GM23338 (cell line): Measurements from ENCODE around the gene SP8. TPM values are rescaled to one million over a fixed set of nuclear protein-coding genes. Genes with fewer than 3 reads are reported as not detected.

Source experiments
- ATAC-seq: fragments of 200-7000 bp; cut with Tn5 transposase; 3 replicates; pipeline ENCODE4 v1.9.1; 2020
- DNase-seq: peaks from one replicate; pipeline ENCODE4 v3.0.0-alpha.2; 2015; ENCODE audit warnings: low spot score
- H2AFZ ChIP-seq: fragments of 200-600 bp; sonication (generic); 2 replicates; pipeline ENCODE4 v1.8.0; 2016; ENCODE audit warnings: antibody characterized with exemption, mild to moderate bottlenecking, moderate library complexity
- H3F3A ChIP-seq: fragments of 200-600 bp; sonication (generic); replicated peaks from 2 replicates; pipeline ENCODE4 v1.8.0; 2017; ENCODE audit warnings: antibody characterized with exemption, mixed run types, low read depth
- H3K27ac ChIP-seq: fragments of 200-600 bp; sonication (generic); 2 replicates; pipeline ENCODE4 v1.6.1; 2016; ENCODE audit warnings: low read depth
- H3K27me3 ChIP-seq: fragments of 200-600 bp; sonication (generic); 2 replicates; pipeline ENCODE4 v1.8.0; 2016; ENCODE audit warnings: mild to moderate bottlenecking, mixed run types, moderate library complexity; ENCODE audit not compliant: insufficient read depth
- H3K36me3 ChIP-seq: fragments of 200-600 bp; sonication (generic); 2 replicates; pipeline ENCODE4 v1.8.0; 2016; ENCODE audit warnings: mild to moderate bottlenecking; ENCODE audit not compliant: insufficient read depth
- H3K4me1 ChIP-seq: fragments of 200-600 bp; sonication (generic); 2 replicates; pipeline ENCODE4 v1.8.0; 2016; ENCODE audit warnings: mild to moderate bottlenecking, moderate library complexity; ENCODE audit not compliant: insufficient read depth
- H3K4me2 ChIP-seq: fragments of 200-600 bp; sonication (generic); 2 replicates; pipeline ENCODE4 v1.7.1; 2017; ENCODE audit warnings: mixed run types
- H3K4me3 ChIP-seq: fragments of 200-600 bp; sonication (generic); 2 replicates; pipeline ENCODE4 v1.6.1; 2016; ENCODE audit warnings: mixed run types
- H3K79me2 ChIP-seq: fragments of 200-600 bp; sonication (generic); replicated peaks from 2 replicates; pipeline ENCODE4 v1.8.0; 2017; ENCODE audit warnings: mild to moderate bottlenecking; ENCODE audit not compliant: insufficient read depth
- H3K9me2 ChIP-seq: fragments of 200-600 bp; sonication (generic); 2 replicates; pipeline ENCODE4 v1.8.0; 2017; ENCODE audit not compliant: insufficient read depth
- H4K20me1 ChIP-seq: fragments of 200-600 bp; sonication (generic); replicated peaks from 2 replicates; pipeline ENCODE4 v1.8.0; 2017; ENCODE audit warnings: mild to moderate bottlenecking; ENCODE audit not compliant: insufficient read depth
- H3K27ac Mint-ChIP-seq: 2 replicates; pipeline ENCODE4 v1.8.0; 2020; ENCODE audit warnings: inconsistent platforms, mild to moderate bottlenecking, moderate library complexity, mixed read lengths
- H3K27me3 Mint-ChIP-seq: 3 replicates; pipeline ENCODE4 v1.8.0; 2022; ENCODE audit warnings: low read depth, mild to moderate bottlenecking, moderate library complexity, mixed read lengths, inconsistent platforms; ENCODE audit not compliant: insufficient read depth, poor library complexity
- H3K36me3 Mint-ChIP-seq: 3 replicates; pipeline ENCODE4 v1.8.0; 2021; ENCODE audit warnings: low read depth, mild to moderate bottlenecking, inconsistent platforms, moderate library complexity, mixed read lengths
- H3K4me1 Mint-ChIP-seq: 3 replicates; pipeline ENCODE4 v1.8.0; 2020; ENCODE audit warnings: mild to moderate bottlenecking, inconsistent platforms, mixed read lengths
- H3K4me3 Mint-ChIP-seq: 3 replicates; pipeline ENCODE4 v1.8.0; 2021; ENCODE audit warnings: moderate library complexity, mild to moderate bottlenecking, inconsistent platforms, mixed read lengths
- H3K9me3 Mint-ChIP-seq: 3 replicates; pipeline ENCODE4 v1.8.0; 2020; ENCODE audit warnings: moderate library complexity, mild to moderate bottlenecking, inconsistent platforms, mixed read lengths
- CREB1 ChIP-seq: fragments of 250-450 bp; sonication (Bioruptor Pico); IDR thresholded peaks from 2 replicates; pipeline ENCODE4 v1.5.0; 2020; ENCODE audit warnings: low read depth, mild to moderate bottlenecking, moderate library complexity
- CTCF ChIP-seq, 2 experiments: fragments of 200-600 bp in 1 of 2; sonication (generic) in 1 of 2; conservative IDR thresholded peaks; 2 replicates each; pipeline versions ENCODE4 v1.5.1 to v1.6.1; 2016 to 2017; ENCODE audit warnings: antibody characterized with exemption in 2 of 2, low read depth in 2 of 2, mild to moderate bottlenecking in 2 of 2, moderate library complexity in 1 of 2
- ETS1 ChIP-seq: IDR thresholded peaks from 2 replicates; pipeline ENCODE4 v1.6.1; 2016; ENCODE audit warnings: antibody characterized with exemption
- EZH2 ChIP-seq: fragments of 200-600 bp; sonication (generic); IDR thresholded peaks from one replicate; pipeline ENCODE4 v1.8.0; 2017; ENCODE audit warnings: antibody characterized with exemption, mild to moderate bottlenecking, low read depth; ENCODE audit not compliant: unreplicated experiment
- EZH2phosphoT487 ChIP-seq: fragments of 200-600 bp; sonication (generic); IDR thresholded peaks from one replicate; pipeline ENCODE4 v1.8.1; 2018; ENCODE audit warnings: antibody characterized with exemption; ENCODE audit not compliant: unreplicated experiment
- JUNB ChIP-seq: IDR thresholded peaks from one replicate; pipeline ENCODE4 v1.6.1; 2016; ENCODE audit warnings: antibody characterized with exemption; ENCODE audit not compliant: unreplicated experiment
- NANOG ChIP-seq: IDR thresholded peaks from 2 replicates; pipeline ENCODE4 v1.6.1; 2016; ENCODE audit warnings: antibody characterized with exemption, borderline replicate concordance
- POLR2AphosphoS5 ChIP-seq: IDR thresholded peaks from 2 replicates; pipeline ENCODE4 v1.6.1; 2016; ENCODE audit warnings: antibody characterized with exemption, low read depth
- REST ChIP-seq: IDR thresholded peaks from one replicate; pipeline ENCODE4 v1.6.1; 2018; ENCODE audit warnings: antibody characterized with exemption; ENCODE audit not compliant: unreplicated experiment
- STAT1 ChIP-seq: IDR thresholded peaks from one replicate; pipeline ENCODE4 v1.6.1; 2016; ENCODE audit warnings: antibody characterized with exemption; ENCODE audit not compliant: unreplicated experiment
- ZNF114 ChIP-seq: fragments of 250-450 bp; sonication (Bioruptor Pico); IDR thresholded peaks from 2 replicates; pipeline ENCODE4 v1.5.0; 2020; ENCODE audit warnings: mild to moderate bottlenecking, moderate library complexity
- ZNF331 ChIP-seq: fragments of 250-450 bp; sonication (Bioruptor Pico); IDR thresholded peaks from 2 replicates; pipeline ENCODE4 v1.5.0; 2020; ENCODE audit warnings: low read depth, mild to moderate bottlenecking, moderate library complexity
- ZNF462 ChIP-seq: fragments of 250-450 bp; sonication (Bioruptor Pico); IDR thresholded peaks from 2 replicates; pipeline ENCODE4 v1.5.0; 2020; ENCODE audit warnings: mild to moderate bottlenecking, moderate library complexity
- polyA plus RNA-seq: library from polyadenylated mRNA; unstranded; fragments of >200 nt; fragmentation: Nextera tagmentation; extraction: Ambion mirVana; gene quantifications from 2 replicates; pipeline ENCODE4 v1.2.1, GENCODE V29; 2016
- total RNA-seq: library from RNA; depleted of rRNA; stranded (reverse); fragments of >200 nt; shearing (Covaris generic); gene quantifications from 2 replicates; pipeline ENCODE4 v1.2.3, GENCODE V29; 2014

SP8 gene
- total and polyA plus RNA-seq, 2 experiments from 2014 or later = 3.7 to 6.7 TPM

GRCh38 chr7:20804345-20804744 lies 17.7 kb upstream of the SP8 start:
- H3K27me3 ChIP-seq = no peaks in the 10 kb centered on the region
- no peak overlapping the region for H2AFZ ChIP-seq
- no peaks in the 10 kb centered on the region for H3K36me3 ChIP-seq
- Mint-ChIP-seq H3K36me3 (peaks cover 4% of the 10 kb centered on the region; the same call in 2 of the 3 replicates), H3K27ac (no peak overlapping the region), H3K4me1 (peaks cover 21% of the 10 kb centered on the region; the same call in 2 of the 3 replicates), H3K4me3 (no peak overlapping the region), H3K9me3 (peaks cover 15% of the 10 kb centered on the region), H3K27me3 (peaks cover 5% of the 10 kb centered on the region)
- no peaks in the 10 kb centered on the region for H3F3A ChIP-seq
- no peaks in the 10 kb centered on the region for H4K20me1 ChIP-seq
- no peak for ATAC-seq
- no peak for TF ChIP-seq POLR2AphosphoS5
- TF ChIP-seq ETS1 = no peak
- no peak for TF ChIP-seq EZH2phosphoT487
- TF ChIP-seq ZNF114 (CRISPR knock-in tag) = no peak
- TF ChIP-seq REST = no peak
- no peak for TF ChIP-seq EZH2
- no peak for TF ChIP-seq CTCF (conservative IDR thresholded peaks at IDR 0.05; ENCODE audit: low read depth in 2 of 2)
- TF ChIP-seq JUNB = no peak
- no peak for TF ChIP-seq STAT1
- TF ChIP-seq NANOG = no peak
- no peak for TF ChIP-seq ZNF331 (CRISPR knock-in tag)
- TF ChIP-seq CREB1 (CRISPR knock-in tag) = no peak
- no peak for TF ChIP-seq ZNF462 (CRISPR knock-in tag)
- no peak overlapping the region for H3K4me3 ChIP-seq
- DNase-seq = no peak
- peaks cover 29% of the 10 kb centered on the region for H3K4me1 ChIP-seq
- H3K27ac ChIP-seq = no peak overlapping the region
- H3K9me2 ChIP-seq = no peaks in the 10 kb centered on the region
- H3K79me2 ChIP-seq = no peaks in the 10 kb centered on the region
- H3K4me2 ChIP-seq = no peak overlapping the region
